Measurements from ENCODE around the gene KRT26.

- TF ChIP-seq CTCF (IDR thresholded peaks at IDR 0.05) = no peak
- no peak for TF ChIP-seq POLR2A (IDR thresholded peaks at IDR 0.05)
Observed at GRCh38 chr17:40720899-40721298, 51.1 kb downstream of the KRT26 start.
